ENCODE results near the gene ZNF138.
"Not testable (repeated sequence)": the region's sequence is repeated elsewhere in the genome, so short reads cannot be mapped to it uniquely, and the experiment has no call there.

ZNF138 gene

GRCh38 chr7:64832136-64832535, 37.9 kb downstream of the ZNF138 start:
- Mint-ChIP-seq H3K27ac (no peak overlapping the region), H3K27me3 (ENCODE audit: low read depth, poor library complexity) (no peaks in the 10 kb centered on the region), H3K4me1 (no peaks in the 10 kb centered on the region), H3K9me3 (peaks cover 91% of the 10 kb centered on the region), H3K36me3 (ENCODE audit: low read depth) (peaks cover 93% of the 10 kb centered on the region), H3K4me3 (no peak overlapping the region)
- TF ChIP-seq CTCF (IDR thresholded peaks at IDR 0.05), result no peak
- DNase-seq, result no peak

- peaks cover 90% of the 10 kb centered on the region for H3K9me3 Mint-ChIP-seq
- H3K27me3 Mint-ChIP-seq (ENCODE audit: low read depth, poor library complexity), result no peaks in the 10 kb centered on the region
- H3K36me3 Mint-ChIP-seq (ENCODE audit: low read depth), result peaks cover 89% of the 10 kb centered on the region
- H3K4me1 Mint-ChIP-seq, result no peaks in the 10 kb centered on the region
- H3K4me3 Mint-ChIP-seq, result no peak overlapping the region
- no peak overlapping the region for H3K27ac Mint-ChIP-seq
- no peak for TF ChIP-seq CTCF (IDR thresholded peaks at IDR 0.05)
- DNase-seq, result no peak
Measured at GRCh38 chr7:64834989-64835388, 40.8 kb downstream of the ZNF138 start.

- not testable (repeated sequence) for H3K4me3 Mint-ChIP-seq; H3K27me3 Mint-ChIP-seq (ENCODE audit: low read depth, poor library complexity); DNase-seq; H3K27ac Mint-ChIP-seq; H3K4me1 Mint-ChIP-seq
- H3K9me3 Mint-ChIP-seq, result peaks cover 87% of the 10 kb centered on the region
- peaks cover 80% of the 10 kb centered on the region for H3K36me3 Mint-ChIP-seq (ENCODE audit: low read depth)
Measured at GRCh38 chr7:64835856-64836255, 41.6 kb downstream of the ZNF138 start.

- not testable (repeated sequence) for H3K4me3 Mint-ChIP-seq; DNase-seq; H3K27me3 Mint-ChIP-seq (ENCODE audit: low read depth, poor library complexity); H3K4me1 Mint-ChIP-seq; H3K27ac Mint-ChIP-seq
- Mint-ChIP-seq H3K36me3 (ENCODE audit: low read depth) (peaks cover 58% of the 10 kb centered on the region), H3K9me3 (peaks cover 70% of the 10 kb centered on the region)
Measured at GRCh38 chr7:64838051-64838450, 43.8 kb downstream of the ZNF138 start.

- Mint-ChIP-seq H3K36me3 (ENCODE audit: low read depth) (peaks cover 55% of the 10 kb centered on the region), H3K27ac (no peak overlapping the region), H3K4me3 (no peak overlapping the region), H3K4me1 (no peaks in the 10 kb centered on the region), H3K27me3 (ENCODE audit: low read depth, poor library complexity) (no peaks in the 10 kb centered on the region), H3K9me3 (peaks cover 66% of the 10 kb centered on the region)
- TF ChIP-seq CTCF (IDR thresholded peaks at IDR 0.05), result no peak
- DNase-seq, result no peak
Measured at GRCh38 chr7:64838691-64839090, 44.5 kb downstream of the ZNF138 start.

GRCh38 chr7:64839910-64840309, 45.7 kb downstream of the ZNF138 start:
- H3K9me3 Mint-ChIP-seq, result peaks cover 55% of the 10 kb centered on the region
- H3K36me3 Mint-ChIP-seq (ENCODE audit: low read depth), result peaks cover 43% of the 10 kb centered on the region
- no peaks in the 10 kb centered on the region for H3K4me1 Mint-ChIP-seq
- no peak overlapping the region for H3K4me3 Mint-ChIP-seq
- no peak for TF ChIP-seq CTCF (IDR thresholded peaks at IDR 0.05)
- no peaks in the 10 kb centered on the region for H3K27me3 Mint-ChIP-seq (ENCODE audit: low read depth, poor library complexity)
- DNase-seq, result no peak
- no peak overlapping the region for H3K27ac Mint-ChIP-seq

GRCh38 chr7:64849250-64849923, 55.2 kb downstream of the ZNF138 start:
- Mint-ChIP-seq H3K4me3 (no peak overlapping the region), H3K36me3 (ENCODE audit: low read depth) (no peaks in the 10 kb centered on the region), H3K27me3 (ENCODE audit: low read depth, poor library complexity) (peaks cover 3% of the 10 kb centered on the region), H3K4me1 (no peaks in the 10 kb centered on the region), H3K9me3 (peaks cover 22% of the 10 kb centered on the region), H3K27ac (peak overlapping the region; percentile 29)
- TF ChIP-seq CTCF (IDR thresholded peaks at IDR 0.05), result no peak
- no peak for DNase-seq

All from nephron progenitor cell (in vitro differentiated cells).